ENCODE measurements around the gene USP27X. TPM values are rescaled to one million over a fixed set of nuclear protein-coding genes. Genes with fewer than 3 reads are reported as not detected.

The USP27X gene
- 1.0 TPM in 1 of 2 replicates, not detected in the other for total RNA-seq (2014; rRNA removed; shearing (Covaris generic); ENCODE audit: low replicate concordance)

DNA sequence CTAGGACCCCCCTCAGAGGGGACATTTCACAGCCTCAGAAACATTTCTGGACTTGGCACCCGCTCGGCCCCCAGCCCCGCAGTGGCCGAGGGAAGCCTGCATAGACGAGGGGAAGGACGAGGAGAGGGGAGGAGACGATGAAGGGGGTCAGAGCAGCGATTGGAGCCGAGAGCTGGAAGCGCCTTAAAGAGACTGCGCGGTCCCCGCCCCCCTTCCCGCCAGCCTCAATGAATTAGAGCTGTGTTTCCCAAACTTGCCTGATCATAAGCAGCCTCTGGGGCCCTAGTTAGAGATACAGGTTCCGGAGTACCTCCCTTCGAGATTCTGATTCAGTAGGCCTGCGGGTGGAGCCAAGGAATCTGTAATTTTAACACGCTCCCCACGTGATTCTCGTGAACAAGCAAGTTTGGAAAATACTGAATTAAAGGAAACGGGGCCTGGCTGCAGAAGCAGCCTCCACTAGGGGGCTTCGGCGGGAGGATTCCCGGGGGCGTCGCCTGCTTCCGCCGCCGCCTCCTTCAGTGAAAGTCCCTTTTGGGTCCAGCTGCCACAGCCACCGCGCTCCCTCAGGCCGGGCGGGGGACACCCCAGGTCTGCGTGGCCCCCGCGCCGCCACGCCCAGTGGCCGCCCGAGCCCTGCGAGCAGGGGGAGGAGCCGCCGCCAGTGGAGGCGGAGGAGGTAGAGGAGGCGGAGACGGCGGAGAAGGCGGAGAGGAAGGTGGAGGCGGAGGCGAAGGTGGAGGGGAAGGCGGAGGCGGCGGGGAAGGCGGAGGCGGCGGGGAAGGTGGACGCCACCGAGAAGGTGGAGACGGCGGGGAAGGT, at the start of gene USP27X:
Gene USP27X (plus strand): TSS at position 651 of the 822 bp plus-strand sequence. CDS start 824 bp downstream, outside the sequence.
- in situ Hi-C loops (cut with HindIII; ENCODE audit: low pct_unique_long_range_greater_than_20kb, low sequenced_read_pairs) = no loop called here
- DNase-seq (ENCODE audit: low read depth) = peak; percentile 92

DNA sequence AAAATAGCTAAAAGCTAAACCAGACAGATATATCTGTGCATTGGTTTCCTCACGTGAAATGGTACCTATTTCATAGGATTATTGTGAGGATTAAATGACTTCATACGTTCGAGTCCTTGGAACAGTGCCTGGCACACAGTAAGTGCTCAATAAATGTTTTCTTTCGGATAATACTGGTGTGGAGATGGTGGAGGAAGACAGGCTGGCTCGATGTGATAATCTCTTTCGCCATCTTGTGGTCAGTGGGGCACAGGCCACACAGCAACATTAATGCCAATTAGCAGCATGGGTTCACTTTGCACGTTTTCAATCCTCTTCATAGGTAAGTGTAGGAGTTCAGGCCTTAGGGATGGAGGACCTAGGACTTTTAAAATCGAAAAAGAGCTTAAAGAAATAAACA, 40.9 kb upstream of the USP27X start:
- in situ Hi-C loops (cut with HindIII; ENCODE audit: low pct_unique_long_range_greater_than_20kb, low sequenced_read_pairs) = no loop called here
- peak; percentile 6 for DNase-seq (ENCODE audit: low read depth)

DNA sequence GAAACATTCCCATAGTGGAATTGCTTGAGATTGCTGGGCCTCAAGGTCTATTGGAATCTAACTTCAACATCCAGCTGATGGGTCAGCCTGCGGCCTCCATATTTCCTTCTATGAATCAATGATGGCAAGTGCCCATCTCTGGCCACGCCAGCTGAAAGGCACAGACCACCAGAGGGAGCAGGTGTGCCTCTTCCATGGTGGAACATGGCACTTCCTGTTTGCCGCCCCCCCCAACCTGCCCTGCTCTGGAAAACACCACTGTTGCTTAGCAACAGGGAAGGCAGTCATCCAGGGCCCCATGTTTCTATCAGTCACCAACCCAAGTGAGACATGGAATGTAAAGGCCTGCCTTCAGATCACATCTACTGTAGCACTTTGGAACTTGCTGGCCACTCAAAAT, 38.6 kb upstream of the USP27X start:
- DNase-seq (ENCODE audit: low read depth) = peak; percentile 77
- in situ Hi-C loops (cut with HindIII; ENCODE audit: low pct_unique_long_range_greater_than_20kb, low sequenced_read_pairs) = no loop called here

DNA sequence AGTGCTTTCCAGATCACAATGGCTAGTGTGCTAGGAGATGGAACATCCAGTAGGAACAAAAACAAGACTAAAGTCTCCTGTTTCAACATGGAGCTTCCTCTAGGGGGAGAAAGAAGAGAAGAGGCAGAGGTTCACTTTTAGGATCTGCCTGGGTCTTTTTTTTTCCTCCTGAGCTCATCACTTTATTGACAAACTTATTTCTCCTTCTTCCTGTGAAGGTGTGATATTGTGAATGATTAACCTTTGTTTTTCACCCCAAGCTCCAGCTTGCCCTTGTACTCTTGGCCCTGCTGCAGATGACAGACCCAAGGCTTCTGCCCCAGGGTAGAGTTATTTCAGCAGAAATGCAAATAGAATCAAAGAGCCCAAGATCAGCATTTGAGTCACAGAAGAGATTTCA, 36.7 kb upstream of the USP27X start:
- no peak for DNase-seq (ENCODE audit: low read depth)
- in situ Hi-C loops (cut with HindIII; ENCODE audit: low pct_unique_long_range_greater_than_20kb, low sequenced_read_pairs) = no loop called here

DNA sequence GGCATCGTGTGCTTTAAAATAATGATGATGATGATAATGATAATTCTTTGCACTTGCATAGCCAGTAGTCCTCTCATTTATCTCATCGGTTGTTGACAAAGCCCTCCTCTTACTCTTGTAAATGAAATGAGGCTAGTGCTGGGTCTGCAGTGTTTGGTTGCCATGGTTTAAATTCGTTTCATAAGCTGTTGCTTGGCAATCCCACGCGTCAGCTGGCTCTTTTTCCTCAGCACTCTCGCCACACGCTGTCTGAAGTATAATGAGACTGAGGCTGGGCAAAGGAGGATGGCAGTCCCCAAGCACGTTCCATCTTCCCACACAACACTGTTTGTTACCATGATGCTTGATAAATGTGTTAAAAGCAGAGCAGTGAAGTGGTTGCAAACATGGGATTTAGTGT, 34.7 kb upstream of the USP27X start:
- in situ Hi-C loops (cut with HindIII; ENCODE audit: low pct_unique_long_range_greater_than_20kb, low sequenced_read_pairs) = no loop called here
- no peak for DNase-seq (ENCODE audit: low read depth)

DNA sequence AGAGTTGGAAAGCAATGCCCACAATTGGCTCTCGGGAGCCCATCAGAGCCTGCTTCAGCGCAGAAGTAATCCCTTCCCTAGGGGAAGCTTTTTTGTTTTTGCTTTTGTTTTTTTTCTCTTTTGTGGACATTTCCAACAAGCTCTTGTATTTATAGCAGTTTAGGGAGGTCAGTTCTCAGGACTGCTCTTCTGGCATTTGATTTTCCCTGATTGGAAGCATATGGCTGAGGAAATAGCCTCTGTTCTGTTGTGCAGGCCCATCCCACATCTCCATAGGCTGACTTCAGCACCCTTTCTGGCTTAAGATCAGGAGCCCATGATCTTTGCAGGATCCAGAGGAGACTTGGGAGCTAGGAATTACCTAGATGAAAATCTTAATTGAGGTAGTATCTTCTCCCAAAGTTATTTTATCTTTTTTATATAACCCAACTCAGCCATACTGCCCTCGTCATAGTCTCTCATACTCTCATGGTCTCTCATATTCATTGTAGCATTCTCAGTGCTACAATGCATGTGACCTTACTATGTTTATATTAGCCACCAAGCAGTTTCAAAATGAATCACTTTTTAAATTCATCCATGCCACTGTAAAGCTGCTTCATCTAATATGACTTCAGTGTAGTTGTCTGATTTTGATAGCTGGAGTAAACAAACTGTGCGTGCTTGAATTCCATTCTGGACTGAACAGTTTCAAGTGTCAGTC, 33.4 kb upstream of the USP27X start:
- in situ Hi-C loops (cut with HindIII; ENCODE audit: low pct_unique_long_range_greater_than_20kb, low sequenced_read_pairs) = no loop called here

DNA sequence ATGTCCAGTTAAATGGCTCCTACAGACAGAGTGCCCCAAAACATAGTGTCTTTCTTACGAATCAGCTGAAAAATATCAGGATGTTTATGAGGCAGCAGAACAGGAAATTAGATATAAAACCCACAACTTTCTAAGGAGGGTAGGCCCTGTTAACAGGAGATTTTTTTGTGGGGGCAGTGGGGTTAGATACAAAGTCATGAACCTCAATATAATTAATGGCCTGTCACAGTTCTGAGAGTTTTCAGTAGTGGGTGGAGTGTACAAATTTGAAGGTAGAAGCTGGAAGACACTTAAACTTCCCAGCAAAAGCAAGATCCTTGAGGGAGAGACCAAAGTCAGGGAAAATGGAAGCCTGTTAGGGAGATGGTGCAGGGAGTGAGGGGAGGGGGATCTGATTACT, 32.8 kb upstream of the USP27X start:
- in situ Hi-C loops (cut with HindIII; ENCODE audit: low pct_unique_long_range_greater_than_20kb, low sequenced_read_pairs) = no loop called here
- no peak for DNase-seq (ENCODE audit: low read depth)

More for the DNA sequence above, 33.4 kb upstream of the USP27X start:
- DNase-seq (ENCODE audit: low read depth) = no peak

DNA sequence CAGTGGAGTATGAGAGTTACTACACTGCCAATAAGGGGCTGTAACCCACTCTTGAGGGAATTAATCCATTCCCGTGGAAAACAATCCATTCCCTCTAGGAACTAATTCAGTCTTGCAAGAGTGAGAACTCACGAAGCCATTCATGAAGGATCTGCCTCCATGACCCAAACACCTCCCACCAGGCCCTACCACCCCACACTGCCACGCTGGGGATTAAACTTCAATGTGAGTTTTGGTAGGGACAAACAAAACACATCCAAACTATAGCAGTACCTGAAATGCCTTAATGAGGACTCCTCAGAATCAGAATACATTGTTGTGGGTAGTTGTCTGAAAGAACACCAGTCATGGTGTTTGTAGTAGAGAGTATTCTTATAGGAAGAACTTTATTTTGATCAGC, 31.0 kb upstream of the USP27X start:
- no peak for DNase-seq (ENCODE audit: low read depth)
- in situ Hi-C loops (cut with HindIII; ENCODE audit: low pct_unique_long_range_greater_than_20kb, low sequenced_read_pairs) = no loop called here

DNA sequence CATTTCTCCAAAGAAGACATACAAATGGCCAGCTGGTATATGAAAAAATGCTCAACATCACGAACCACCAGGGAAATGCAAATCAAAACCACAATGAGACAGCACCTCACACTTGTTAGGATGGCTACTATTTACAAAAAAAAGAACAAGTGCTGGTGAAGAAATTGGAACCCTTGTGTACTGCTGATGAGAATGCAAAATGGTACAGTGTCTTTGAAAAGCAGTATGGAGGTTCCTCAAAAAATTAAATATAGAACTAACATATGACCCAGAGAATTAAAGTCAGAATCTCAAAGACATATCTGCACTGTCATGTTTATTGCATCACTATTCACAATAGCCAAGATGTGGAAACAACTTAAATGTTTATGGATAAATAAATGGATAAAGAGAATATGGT, 29.3 kb upstream of the USP27X start:
- DNase-seq (ENCODE audit: low read depth) = no peak
- in situ Hi-C loops (cut with HindIII; ENCODE audit: low pct_unique_long_range_greater_than_20kb, low sequenced_read_pairs) = no loop called here

DNA sequence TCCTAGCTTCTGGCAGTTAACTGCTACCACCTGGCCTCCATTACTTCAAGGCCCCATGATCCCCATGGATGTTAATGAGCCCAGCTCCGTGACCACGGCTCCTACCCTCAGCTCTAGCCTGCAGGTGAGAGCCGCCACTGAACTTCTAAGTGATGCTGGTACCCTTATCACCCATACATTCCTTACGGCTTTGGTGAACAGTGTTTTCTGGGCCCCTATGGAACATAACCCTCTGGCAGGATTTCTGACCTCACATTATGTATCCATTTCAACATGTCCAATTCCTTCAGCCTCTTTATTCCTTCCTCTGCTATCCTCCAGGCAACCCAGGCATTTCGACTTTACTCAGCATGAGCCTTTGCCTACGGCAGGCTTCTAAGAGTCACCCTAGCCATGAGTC, 25.6 kb upstream of the USP27X start:
- no peak for DNase-seq (ENCODE audit: low read depth)
- in situ Hi-C loops (cut with HindIII; ENCODE audit: low pct_unique_long_range_greater_than_20kb, low sequenced_read_pairs) = no loop called here

DNA sequence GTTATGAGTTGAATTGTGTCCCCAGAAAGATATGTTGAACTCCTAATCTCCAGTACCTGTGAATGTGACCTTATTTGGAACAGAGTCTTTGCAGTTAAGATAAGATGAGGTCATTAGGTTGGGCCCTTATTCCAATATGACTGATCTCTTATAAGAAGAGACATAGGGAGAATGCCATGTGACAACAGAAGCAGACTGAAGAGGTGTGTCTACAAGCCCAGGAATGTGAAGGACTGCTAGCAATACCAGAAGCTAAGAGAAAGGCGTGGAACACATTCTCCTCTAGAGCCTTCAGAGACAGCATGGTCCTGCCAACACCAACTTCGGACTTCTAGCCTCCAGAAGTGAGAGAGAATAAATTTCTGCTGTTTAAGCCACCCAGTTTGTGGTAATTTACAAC, 22.5 kb upstream of the USP27X start:
- DNase-seq (ENCODE audit: low read depth) = no peak
- in situ Hi-C loops (cut with HindIII; ENCODE audit: low pct_unique_long_range_greater_than_20kb, low sequenced_read_pairs) = no loop called here

DNA sequence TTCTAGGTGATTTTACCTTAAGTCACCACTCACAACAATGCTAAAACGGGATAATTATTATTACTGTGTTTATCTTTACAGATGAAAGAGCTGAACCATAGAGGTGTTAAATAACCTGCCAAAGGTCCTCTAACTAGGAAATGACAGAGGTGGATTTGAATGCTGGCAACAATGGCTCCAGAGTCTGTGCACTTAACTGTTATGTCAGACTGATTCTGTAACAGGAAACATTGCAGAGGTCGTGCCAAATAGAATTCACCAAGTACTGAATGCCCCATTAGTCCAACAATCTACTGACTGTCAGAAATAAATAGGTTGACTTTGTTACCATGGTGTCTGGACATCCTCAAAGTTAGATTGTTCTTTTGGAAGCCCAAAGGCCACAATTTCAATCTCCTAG, 20.9 kb upstream of the USP27X start:
- DNase-seq (ENCODE audit: low read depth) = no peak
- in situ Hi-C loops (cut with HindIII; ENCODE audit: low pct_unique_long_range_greater_than_20kb, low sequenced_read_pairs) = no loop called here

DNA sequence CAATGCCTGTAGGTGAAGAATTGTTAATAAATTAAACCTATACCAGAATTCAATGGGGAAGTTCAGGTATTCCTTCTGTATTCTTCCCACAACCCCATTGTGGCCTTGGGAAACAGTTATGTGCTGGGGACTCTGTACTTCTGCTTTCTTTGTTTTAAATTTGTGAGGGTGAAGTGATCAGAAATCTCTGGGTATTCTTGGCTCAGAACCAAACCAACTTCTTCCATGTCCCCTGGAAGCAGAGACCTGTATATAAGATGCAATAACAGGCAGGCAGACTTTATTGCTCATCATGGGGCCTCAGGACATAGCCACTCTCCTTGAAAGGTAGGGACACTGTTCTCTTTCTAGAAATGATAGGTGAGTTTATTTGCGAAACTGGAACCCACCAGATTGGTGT, 19.8 kb upstream of the USP27X start:
- no peak for DNase-seq (ENCODE audit: low read depth)
- in situ Hi-C loops (cut with HindIII; ENCODE audit: low pct_unique_long_range_greater_than_20kb, low sequenced_read_pairs) = no loop called here

DNA sequence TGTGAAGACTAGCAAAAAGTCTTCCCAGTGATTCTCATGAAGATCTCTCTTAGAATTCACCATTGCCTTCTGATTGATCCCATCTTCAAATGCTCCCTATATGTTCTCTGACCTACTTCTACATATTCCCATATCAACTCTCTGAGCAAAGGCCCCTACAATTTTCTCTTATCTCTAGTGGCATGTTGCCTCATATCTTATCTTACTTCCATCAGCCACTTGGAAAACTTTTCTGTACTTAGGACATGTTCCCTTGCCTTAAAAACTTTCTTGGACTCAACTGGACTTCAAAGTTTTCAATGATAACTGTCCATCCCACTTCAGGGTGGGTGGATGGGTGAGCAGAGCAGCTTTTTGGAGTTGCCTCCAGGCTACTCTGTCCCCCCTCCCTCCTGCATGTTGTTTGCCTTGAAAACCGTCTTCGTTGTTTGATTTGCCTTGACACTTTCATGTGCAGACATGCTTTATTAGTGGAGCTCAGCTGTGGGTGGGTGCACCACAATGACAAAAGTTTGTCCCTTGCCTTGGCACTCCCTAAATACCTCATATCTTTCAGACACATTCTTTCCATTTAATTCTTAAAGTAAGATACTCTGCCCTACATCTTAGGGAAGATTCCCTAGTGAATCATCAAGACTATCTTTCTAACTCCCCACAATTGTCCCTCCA, 18.3 kb upstream of the USP27X start:
- DNase-seq (ENCODE audit: low read depth) = no peak
- in situ Hi-C loops (cut with HindIII; ENCODE audit: low pct_unique_long_range_greater_than_20kb, low sequenced_read_pairs) = no loop called here

DNA sequence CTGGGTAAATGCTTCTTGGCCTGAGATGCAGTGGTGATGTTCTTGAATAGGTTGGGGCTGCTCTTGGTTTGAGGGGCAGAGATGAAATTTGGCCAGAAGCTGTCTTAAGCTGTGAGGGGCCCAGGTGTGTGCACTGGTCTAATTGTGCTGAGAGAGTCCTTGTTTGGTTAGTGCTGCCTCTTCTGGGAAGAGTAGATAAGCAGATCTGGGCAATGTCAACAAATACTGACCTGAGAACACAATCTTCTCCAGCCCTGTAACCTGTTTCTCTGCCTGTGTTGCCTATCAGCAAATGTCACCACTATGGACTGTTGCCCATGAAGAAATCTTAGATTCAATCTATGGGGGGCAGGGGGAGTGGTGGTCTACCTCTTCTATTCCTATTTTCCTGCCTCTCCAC, 17.2 kb upstream of the USP27X start:
- no peak for DNase-seq (ENCODE audit: low read depth)
- in situ Hi-C loops (cut with HindIII; ENCODE audit: low pct_unique_long_range_greater_than_20kb, low sequenced_read_pairs) = no loop called here

DNA sequence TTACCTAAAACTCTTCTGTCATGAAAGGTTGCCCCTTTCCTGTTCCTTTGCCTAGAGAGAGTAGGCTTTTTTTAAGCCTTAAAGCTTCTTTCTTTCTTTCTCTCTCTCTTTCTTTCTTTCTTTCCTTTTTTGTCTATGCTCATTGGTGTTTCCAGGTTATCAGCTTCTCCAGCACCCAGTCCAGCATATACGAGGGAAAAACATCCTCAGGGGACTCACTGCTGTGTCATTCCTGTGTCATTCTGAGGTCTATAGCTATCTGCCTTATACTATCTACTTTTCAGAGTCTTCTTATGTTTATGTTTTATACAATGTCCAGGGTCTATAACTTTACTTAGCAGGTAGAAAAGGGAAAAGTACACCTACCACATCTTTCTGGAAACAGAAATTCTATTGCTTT, 10.5 kb upstream of the USP27X start:
- in situ Hi-C loops (cut with HindIII; ENCODE audit: low pct_unique_long_range_greater_than_20kb, low sequenced_read_pairs) = no loop called here
- DNase-seq (ENCODE audit: low read depth) = no peak

DNA sequence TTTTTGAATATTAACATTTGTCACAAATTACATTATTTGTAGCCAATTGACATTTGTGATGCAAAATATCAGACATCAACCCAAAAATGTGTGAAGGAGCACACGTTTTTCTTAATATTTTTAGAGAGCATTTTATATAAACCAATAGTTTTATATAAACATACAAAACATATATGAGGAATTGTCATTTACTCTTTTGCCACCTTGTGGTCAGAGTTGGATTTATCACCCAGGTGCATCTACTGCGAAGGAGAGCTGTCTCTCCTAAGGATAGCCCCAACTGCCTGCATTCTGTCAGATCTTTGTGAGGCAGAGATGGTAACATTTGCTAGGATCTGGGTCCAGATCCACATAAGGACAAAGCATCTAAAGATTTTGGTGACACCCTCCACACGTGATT, 2.5 kb upstream of the USP27X start:
- DNase-seq (ENCODE audit: low read depth) = peak; percentile 26
- in situ Hi-C loops (cut with HindIII; ENCODE audit: low pct_unique_long_range_greater_than_20kb, low sequenced_read_pairs) = no loop called here

DNA sequence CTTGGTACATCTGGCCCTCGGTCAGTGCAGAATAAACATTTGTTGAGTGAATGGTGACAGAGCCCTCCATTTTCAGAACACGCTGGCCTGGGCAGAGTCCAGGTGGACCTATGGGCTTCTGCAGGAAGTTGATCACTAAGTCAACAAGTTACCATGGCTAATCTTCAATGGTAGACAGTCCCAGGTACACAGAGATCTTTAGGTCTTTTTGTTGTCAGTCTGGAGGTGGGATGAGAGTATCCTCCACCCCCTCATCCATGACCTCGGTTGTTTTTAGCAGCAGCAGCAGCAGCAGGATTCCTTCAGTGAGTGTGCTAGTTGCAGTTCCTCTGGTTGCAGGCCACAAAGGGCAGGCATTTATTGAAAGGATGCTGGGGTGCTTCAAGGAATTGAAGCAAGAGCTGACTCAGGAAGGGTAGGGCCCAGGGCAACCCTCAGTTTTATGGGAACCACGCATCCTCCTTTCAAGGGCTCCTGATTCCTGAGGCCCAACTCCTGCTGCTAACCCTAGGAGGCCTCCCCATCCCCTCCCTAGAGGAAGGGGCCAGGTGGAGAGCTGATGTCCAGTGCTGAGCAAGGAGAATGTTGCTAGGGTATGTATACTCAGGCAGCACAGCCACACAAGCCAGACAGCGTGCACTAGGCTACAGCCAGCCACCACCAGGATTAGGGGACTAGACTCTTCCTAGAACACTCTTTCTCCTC, 1.7 kb upstream of the USP27X start:
- DNase-seq (ENCODE audit: low read depth) = no peak
- in situ Hi-C loops (cut with HindIII; ENCODE audit: low pct_unique_long_range_greater_than_20kb, low sequenced_read_pairs) = no loop called here

Measured in Caki2 (cell line).